SKM-1 (cell line): Measurements from ENCODE around the gene HSF4.
"Not testable (repeated sequence)": the region's sequence is repeated elsewhere in the genome, so short reads cannot be mapped to it uniquely, and the experiment has no call there.

Experiments used
- DNase-seq: peaks from one replicate; lab custom pipeline; 2025; ENCODE audit not compliant: unreplicated experiment; lab: John Stamatoyannopoulos, UW

HSF4 gene

DNA sequence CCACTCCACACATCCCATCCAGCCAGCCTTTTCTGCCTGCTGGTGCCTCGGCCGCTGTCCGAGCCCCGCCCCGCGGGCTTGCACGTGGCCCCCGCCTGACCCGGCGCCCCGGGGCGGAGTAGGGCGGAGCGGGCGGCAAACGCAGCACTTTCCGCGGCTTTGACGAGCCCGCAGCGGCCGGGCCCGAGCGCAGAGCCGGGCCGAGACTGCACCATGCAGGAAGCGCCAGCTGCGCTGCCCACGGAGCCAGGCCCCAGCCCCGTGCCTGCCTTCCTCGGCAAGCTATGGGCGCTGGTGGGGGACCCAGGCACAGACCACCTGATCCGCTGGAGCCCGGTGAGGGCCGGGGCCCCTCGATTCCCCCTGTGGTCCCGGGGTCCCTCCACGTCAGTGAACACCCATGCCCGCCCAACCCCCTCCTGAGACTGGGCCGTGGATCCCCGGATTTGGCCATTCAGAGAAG, at the start of gene HSF4:
HSF4 (plus strand) TSS at position 147 of the 463 bp plus-strand sequence; CDS start at position 214, 67 bp downstream.
- DNase-seq, result no peak

GRCh38 chr16:67114793-67115192, 49.8 kb upstream of the HSF4 start:
- no peak for DNase-seq

GRCh38 chr16:67115639-67116038, 48.9 kb upstream of the HSF4 start:
- no peak for DNase-seq

DNA sequence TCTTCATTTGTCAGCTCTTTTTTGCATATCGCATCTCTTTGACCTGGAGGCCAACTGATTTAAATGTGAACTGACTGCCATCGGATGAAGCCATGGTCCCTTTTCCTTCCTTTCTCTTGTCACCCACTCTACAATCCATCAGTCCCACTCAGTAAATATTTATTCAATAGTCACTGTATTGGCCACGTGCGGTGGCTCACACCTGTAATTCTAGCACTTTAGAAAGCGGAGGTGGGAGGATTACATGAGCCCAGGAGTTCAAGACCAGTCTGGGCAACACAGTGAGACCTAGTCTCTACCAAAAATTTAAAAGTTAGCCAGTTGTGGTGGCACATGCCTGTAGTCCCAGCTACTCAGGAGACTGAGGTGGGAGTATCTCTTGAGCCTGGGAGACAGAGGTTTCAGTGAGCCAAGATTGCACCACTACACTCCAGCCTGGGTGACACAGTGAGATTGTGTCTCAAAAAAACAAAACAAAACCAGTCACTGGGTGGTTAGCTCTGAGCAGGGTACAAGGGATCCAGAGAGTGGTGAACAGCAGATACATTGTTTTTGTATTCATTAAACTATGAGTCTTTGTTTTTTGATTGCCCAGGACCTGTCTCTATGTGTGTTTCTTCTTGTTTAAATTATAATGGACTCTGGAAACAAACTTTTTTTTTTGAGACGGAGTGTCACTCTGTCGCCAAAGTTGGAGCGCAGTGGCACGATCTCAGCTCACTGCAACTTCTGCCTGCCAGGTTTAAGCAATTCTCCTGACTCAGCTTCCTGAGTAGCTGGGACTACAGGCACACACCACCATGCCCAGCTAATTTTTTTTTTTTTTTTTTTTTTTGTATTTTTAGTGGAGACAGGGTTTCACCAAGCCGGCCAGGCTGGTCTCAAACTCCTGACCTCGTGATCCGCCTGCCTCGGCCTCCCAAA, 47.9 kb upstream of the HSF4 start:
- DNase-seq, result no peak

DNA sequence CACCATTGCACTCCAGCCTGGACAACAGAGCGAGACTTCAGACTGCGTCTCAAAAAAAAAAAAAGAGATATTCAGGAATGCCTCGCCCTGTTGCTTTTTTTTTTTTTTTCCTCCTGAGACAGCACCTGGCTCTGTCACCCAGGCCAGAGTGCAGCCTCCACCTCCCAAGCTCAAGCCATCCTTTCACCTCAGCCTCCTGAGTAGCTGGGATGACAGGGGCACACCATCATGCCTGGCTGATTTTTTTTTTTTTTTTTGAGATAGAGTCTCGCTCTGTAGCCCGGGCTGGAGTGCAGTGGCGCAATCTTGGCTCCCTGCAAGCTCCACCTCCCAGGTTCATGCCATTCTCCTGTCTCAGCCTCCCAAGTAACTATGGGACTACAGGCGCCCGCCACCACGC, 46.8 kb upstream of the HSF4 start:
- no peak for DNase-seq

GRCh38 chr16:67120025-67120424, 44.5 kb upstream of the HSF4 start:
- no peak for DNase-seq

DNA sequence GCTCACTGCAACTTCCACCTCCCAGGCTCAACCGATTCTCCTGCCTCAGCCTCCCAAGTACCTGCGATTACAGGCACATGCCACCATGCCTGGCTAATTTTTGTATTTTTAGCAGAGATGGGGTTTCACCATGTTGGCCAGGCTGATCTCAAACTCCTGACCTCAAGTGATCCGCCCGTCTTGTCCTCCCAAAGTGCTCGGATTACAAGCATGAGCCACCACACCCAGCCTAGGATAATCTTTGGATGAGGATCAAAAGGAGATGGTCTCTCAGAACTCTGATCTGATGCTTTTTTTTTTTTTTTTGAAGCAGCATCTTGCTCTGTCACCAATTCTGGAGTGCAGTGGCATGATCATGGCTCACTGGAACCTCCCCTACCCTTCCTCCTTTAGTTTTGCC, 41.7 kb upstream of the HSF4 start:
- DNase-seq, result not testable (repeated sequence)

GRCh38 chr16:67128417-67128816, 36.1 kb upstream of the HSF4 start:
- DNase-seq, result no peak

GRCh38 chr16:67128887-67129286, 35.7 kb upstream of the HSF4 start:
- DNase-seq, result no peak

DNA sequence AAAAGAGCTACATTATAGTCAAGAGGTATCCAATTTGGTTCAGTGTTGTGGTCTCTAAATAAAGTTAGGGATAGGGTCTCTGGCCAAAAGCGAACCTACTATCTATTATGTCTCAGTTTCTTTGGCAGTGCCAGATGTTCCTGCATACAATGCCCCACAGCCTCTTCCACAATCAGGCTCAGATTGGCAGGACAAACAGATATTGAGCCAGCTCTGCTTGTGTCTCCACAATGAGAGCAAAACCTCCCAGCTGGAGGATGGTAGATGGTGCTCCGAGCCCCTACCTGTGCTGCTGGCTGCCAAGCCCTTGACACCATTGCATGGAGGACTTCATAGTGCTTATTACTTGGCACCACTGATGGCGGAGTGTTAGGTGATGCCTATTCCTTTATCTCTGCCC, 35.1 kb upstream of the HSF4 start:
- no peak for DNase-seq

GRCh38 chr16:67137605-67138004, 26.9 kb upstream of the HSF4 start:
- DNase-seq, result no peak

DNA sequence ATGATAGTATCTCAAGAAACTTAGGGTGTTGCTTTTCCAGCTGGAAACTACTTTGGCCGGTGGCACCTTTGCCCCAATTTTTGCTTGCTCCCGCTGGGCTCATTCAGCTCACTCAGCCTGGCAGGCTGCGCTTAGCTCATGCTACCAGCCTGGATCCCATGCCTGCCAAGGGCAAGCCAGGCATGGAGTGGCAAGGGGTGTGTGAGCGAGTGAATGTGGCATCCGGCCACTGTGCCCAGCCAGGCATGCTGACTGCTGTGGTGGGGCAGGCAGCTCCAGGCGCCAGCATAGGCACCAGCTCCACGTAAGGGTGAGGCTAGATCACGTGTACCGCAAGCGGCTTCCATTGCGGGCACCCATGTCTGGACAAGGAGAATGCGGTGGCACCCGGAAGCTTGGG, 23.2 kb upstream of the HSF4 start:
- DNase-seq, result no peak

- no peak for DNase-seq
Measured at GRCh38 chr16:67142342-67142741, 22.2 kb upstream of the HSF4 start.

GRCh38 chr16:67144943-67145342, 19.6 kb upstream of the HSF4 start:
- no peak for DNase-seq

- no peak for DNase-seq
Measured at GRCh38 chr16:67145746-67146145, 18.8 kb upstream of the HSF4 start.

GRCh38 chr16:67146523-67147357, 17.8 kb upstream of the HSF4 start:
- DNase-seq, result no peak

DNA sequence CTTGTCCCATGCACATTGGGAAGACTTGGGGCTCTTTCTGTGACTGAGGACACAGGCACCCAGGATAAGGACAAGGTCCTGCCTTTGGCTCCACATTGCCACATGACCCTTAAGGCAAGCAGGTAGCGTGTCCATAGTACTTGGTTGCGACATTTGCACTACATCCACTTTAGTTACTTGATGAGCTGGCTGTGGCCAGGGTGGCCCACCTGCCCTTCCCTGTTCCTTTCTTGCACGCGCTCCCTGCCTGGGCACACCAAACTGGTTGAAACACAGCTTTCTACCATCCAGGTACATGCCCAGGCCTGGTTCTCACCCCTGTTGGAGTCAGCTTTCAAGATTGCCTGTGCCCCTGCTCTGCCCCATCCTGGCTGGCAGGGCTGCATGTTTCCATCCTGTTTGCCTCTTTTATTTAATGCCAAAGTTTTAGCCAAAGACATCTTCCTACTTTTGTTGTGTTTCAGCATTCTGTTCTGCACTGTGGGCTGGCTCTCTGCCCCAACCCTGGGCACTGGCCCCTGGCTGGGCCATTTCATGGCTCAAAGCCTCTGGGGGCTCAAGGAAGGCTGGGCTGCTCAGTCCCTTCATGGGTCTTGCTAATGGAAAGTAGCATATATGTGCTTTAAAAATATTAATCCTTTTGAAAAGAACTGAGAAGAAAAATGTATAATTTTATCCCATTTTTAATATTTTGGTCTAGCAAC, 17.0 kb upstream of the HSF4 start:
- no peak for DNase-seq

DNA sequence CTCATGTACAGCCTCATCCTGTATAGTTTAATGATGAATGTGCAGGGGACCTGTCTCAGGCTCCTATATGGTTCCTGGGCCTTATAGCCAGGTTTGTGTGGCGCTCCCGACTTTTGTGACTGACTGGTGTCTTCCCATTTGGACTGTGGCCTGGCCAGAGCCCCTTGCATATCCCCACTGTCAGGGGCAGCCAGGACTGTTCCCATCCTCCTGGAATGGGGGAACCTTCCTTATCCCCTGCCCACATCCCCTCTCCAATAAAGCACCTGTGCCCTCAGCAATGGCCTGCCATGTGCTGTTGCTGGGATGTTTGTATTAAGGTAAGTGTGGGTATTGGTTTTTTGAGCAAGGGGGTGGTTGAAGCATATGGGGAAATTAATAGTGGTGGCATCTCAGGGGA, 16.3 kb upstream of the HSF4 start:
- DNase-seq, result no peak

- DNase-seq, result no peak
Measured at GRCh38 chr16:67148656-67149275, 15.8 kb upstream of the HSF4 start.

DNA sequence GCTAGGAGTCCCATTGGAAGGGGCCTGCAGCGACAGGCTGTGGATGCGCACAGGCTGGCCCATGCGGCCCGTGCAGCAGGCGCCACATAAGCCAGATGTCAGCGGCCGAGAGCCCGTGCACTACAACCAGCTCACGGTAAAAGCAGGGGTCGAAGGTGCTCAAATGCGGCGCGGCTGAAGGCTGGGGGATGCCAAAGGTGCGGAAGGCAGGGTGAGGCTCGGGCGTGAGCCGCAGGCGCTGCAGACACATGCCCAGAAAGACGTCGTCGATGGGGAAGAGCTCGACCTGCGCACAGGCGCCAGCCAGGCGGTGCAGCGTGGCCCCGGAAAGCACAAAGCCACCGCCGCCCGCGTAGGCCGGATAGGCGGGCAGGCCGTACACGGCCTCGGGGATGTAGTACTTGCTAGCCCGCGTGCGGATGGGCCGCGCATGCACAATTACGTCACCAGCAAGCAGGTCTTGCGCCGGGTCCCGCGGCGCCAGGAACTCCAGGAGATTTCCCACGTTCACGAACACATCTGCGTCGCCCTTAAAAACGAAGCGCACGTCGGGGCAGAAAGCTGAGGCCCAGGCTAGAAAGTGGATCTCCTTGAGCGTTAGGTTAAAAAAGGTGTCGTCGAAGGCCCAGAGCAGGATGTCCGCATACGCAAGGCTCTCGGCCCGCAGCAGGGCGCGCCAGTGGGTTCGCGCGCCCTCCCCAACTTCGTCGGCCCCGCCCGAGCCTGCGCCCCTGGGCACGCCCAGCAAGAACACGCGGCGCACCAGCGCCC, 15.1 kb upstream of the HSF4 start:
- no peak for DNase-seq
